Measurements from ENCODE around the gene HOXB8. TPM values are rescaled to one million over a fixed set of nuclear protein-coding genes. Genes with fewer than 3 reads are reported as not detected.

HOXB8 gene
- total RNA-seq, 6 donors from 2014 or later: 0.23 to 0.27 TPM; not detected in 4

DNA sequence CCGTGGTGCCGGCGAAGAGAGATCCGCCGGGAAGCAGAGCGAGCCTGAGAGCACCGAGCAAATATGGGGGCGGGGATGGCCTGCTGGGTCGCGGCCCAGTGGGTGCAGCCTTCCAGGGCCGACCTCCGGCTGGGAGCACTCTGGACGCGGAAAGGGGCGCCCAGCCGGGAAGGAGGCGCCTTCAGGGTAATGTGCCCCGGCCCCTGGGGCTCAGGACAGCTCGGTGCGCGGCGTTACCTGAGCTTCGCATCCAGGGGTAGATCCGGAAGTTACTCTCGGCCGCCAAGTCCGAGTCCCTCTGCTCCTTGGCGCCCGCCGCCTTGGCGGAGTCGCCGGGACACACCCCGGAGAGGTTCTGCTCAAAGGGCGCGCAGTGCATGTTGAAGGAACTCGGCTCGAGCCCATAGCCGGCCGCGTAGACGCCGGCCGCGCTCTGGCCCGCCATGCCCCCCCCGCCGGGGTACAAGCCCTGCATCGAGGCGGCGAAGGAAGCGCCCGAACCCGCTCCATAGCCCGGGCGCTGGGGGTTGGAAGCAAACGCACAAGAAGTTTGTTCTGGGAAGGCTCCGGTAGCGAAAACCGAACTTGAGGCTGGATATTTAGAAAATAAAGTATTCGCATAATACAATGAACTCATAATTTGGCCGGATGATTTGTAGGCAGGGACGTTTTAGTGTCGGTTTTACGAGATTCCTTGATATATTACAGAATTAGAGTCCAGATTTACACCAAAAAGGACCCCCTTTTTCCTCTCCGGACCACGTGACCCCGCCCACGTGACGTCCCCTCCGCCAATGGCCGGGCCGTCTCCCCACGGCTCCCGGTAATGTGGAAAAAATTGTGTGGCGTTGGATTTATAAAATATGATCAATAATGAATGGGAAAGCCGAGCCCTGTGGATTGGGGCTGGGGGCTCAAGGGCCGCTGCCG, 4.5 kb downstream of the HOXB8 start, which contains the start of gene HOXB7:
Gene HOXB7, minus strand, starts transcription at position 736 of the 930 bp plus-strand sequence. Its CDS starts 99 bp downstream, at position 637.
- DNase-seq: peak; percentile 29 to 95
- Histone ChIP-seq H3K4me1 (peaks cover 18 to 50% (median 38%) of the 10 kb centered on the region in 4 donors), H3K36me3 (no peaks in the 10 kb centered on the region), H3K9me3 (no peaks in the 10 kb centered on the region), H3K27ac (peak within 1 kb of the TSS in 3 of 4 donors; percentile 68 to 72 (median 69)), H3K4me3 (peak within 1 kb of the TSS; percentile 44 to 62 (median 50)), H3K27me3 (peaks cover 4 to 84% (median 56%) of the 10 kb centered on the region in 4 donors)
- 1 to 2% methylated on average over 43 to 51 of the region's 79 CpGs for WGBS, 2 donors
- no peak for TF ChIP-seq POLR2A (IDR thresholded peaks at IDR 0.05)
- TF ChIP-seq POLR2AphosphoS5 (IDR thresholded peaks at IDR 0.05): no peak
- TF ChIP-seq EP300 (IDR thresholded peaks at IDR 0.05): no peak
- TF ChIP-seq, protein P1, sequence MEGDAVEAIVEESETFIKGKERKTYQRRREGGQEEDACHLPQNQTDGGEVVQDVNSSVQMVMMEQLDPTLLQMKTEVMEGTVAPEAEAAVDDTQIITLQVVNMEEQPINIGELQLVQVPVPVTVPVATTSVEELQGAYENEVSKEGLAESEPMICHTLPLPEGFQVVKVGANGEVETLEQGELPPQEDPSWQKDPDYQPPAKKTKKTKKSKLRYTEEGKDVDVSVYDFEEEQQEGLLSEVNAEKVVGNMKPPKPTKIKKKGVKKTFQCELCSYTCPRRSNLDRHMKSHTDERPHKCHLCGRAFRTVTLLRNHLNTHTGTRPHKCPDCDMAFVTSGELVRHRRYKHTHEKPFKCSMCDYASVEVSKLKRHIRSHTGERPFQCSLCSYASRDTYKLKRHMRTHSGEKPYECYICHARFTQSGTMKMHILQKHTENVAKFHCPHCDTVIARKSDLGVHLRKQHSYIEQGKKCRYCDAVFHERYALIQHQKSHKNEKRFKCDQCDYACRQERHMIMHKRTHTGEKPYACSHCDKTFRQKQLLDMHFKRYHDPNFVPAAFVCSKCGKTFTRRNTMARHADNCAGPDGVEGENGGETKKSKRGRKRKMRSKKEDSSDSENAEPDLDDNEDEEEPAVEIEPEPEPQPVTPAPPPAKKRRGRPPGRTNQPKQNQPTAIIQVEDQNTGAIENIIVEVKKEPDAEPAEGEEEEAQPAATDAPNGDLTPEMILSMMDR (IDR thresholded peaks at IDR 0.05): no peak
- ATAC-seq (ENCODE audit: low FRiP score in 2 of 2): peak in 1 of 2 donors; percentile 81

DNA sequence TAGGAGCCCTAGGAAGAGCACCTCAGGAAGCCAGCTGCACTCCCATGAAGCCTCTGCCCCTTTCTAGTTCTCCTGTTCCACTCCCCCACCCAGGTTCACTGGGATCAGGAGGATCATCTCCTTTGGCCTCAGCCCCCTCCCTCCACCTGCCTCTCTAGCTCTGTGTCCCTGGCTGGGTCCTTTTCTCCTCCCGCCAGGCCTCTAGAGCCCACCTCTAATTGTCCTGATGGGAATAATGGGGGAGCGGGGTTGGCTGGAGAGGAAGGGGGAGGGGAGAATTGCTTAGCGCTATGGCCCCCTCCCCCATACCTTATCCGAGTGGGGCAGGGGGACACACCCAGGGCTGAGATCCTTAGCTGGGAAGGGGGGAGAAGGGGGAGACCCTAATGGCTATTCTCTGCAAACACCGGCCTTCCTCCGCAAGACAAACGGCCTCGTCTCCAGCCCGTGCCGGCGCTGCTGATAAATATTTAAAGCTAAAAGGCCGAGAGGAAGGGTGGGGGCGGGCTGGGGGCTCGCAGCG, 5.3 kb downstream of the HOXB8 start:
- ATAC-seq (ENCODE audit: low FRiP score in 2 of 2) (no peak), DNase-seq (no peak)
- Histone ChIP-seq H3K27me3 (peaks cover 4 to 82% (median 56%) of the 10 kb centered on the region in 4 donors), H3K27ac (peak overlapping the region in 1 of 4 donors; percentile 69), H3K4me1 (peaks cover 18 to 50% (median 38%) of the 10 kb centered on the region in 4 donors), H3K4me3 (peak overlapping the region in 3 of 4 donors; percentile 44 to 62 (median 53)), H3K9me3 (no peaks in the 10 kb centered on the region), H3K36me3 (no peaks in the 10 kb centered on the region)
- 8 to 12% methylated on average over 12 to 14 of the region's 15 CpGs for WGBS, 2 donors
- TF ChIP-seq EP300 (IDR thresholded peaks at IDR 0.05) (no peak), POLR2AphosphoS5 (IDR thresholded peaks at IDR 0.05) (no peak), POLR2A (IDR thresholded peaks at IDR 0.05) (no peak)
- TF ChIP-seq, protein P1 (IDR thresholded peaks at IDR 0.05): no peak

DNA sequence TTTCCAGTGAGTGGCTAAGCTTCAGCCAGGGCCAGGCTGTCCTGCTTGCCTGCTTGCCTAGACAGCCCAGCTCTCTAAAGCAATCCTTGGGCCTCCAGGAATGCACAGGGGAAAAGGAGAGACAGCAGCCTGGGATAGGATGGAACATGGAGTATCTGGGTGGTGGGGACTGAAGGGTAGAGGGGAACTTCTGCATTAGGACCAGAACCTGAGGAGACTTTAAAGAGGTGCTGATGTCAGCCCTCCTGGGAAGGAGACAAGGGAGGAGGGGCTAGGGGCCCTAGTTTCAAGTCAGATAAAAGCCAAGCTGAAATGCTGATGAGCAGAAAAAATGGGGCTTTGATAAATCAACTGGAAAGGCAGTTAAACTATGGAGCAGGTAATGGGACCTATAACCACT, 6.1 kb downstream of the HOXB8 start:
- ATAC-seq (ENCODE audit: low FRiP score in 2 of 2): no peak
- Histone ChIP-seq H3K36me3 (no peaks in the 10 kb centered on the region), H3K9me3 (no peaks in the 10 kb centered on the region), H3K4me3 (no peak overlapping the region), H3K4me1 (peaks cover 14 to 42% (median 35%) of the 10 kb centered on the region in 4 donors), H3K27me3 (peaks cover 4 to 80% (median 52%) of the 10 kb centered on the region in 4 donors), H3K27ac (no peak overlapping the region)
- DNase-seq: no peak
- TF ChIP-seq, protein P1 (IDR thresholded peaks at IDR 0.05): no peak
- TF ChIP-seq POLR2AphosphoS5 (IDR thresholded peaks at IDR 0.05) (no peak), POLR2A (IDR thresholded peaks at IDR 0.05) (no peak)

DNA sequence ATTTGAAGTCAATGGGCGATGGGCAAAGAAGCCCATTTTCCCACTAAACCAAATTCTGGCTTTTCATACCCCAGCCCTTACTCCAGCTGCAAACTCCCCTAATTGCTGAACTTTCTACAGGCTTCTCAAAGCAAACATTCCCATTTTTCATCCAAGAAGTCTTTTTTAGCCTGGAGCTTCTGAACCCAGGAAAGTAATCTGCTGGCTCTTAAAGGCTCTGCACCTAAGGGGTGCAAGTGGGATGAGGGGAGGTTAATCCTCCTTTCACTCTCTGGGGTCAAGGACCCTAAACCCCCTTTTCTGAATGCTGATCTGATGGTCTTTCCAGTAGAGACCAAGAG, 6.6 kb downstream of the HOXB8 start:
- H3K9me3 ChIP-seq: no peaks in the 10 kb centered on the region
- DNase-seq (no peak), ATAC-seq (ENCODE audit: low FRiP score in 2 of 2) (no peak)
- H3K4me3 ChIP-seq: no peak overlapping the region
- peaks cover 12 to 38% (median 31%) of the 10 kb centered on the region in 4 donors for H3K4me1 ChIP-seq
- TF ChIP-seq, protein P1 (IDR thresholded peaks at IDR 0.05): no peak
- no peak for TF ChIP-seq POLR2AphosphoS5 (IDR thresholded peaks at IDR 0.05)
- no peak for TF ChIP-seq POLR2A (IDR thresholded peaks at IDR 0.05)
- TF ChIP-seq EP300 (IDR thresholded peaks at IDR 0.05): no peak
- peaks cover 4 to 80% (median 51%) of the 10 kb centered on the region in 4 donors for H3K27me3 ChIP-seq
- WGBS, 2 donors: 70 to 84% methylated on average over 1 of the region's 1 CpG
- H3K36me3 ChIP-seq: no peaks in the 10 kb centered on the region
- H3K27ac ChIP-seq: no peak overlapping the region

All from upper lobe of left lung (tissue), 6 donors.